ENCODE data around the gene GPR143. TPM values are rescaled to one million over a fixed set of nuclear protein-coding genes. Genes with fewer than 3 reads are reported as not detected.

GPR143 gene
- total and polyA plus RNA-seq, 2 of the 4 experiments (the other 2 are of a cell fraction), result 0.07 TPM; not detected in 1

DNA sequence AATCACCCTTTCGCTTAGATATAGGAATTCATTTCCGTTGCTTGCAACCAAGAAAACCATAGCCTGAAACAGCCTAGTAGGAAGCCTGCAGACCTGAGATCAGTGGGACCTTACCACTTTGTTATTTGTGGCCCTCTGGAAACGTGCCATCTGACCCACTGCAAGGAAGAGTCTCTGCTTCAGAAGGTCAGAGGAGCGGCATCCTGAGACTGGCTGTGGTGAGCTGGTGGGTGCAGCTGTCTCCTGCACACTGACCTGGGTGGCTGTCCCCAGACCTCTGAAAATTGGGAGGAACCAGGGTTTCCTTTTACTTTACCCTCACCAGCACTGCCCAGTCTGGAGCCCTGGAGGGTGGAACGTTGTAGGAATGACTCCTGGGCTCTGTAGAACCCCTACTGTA is 38.8 kb upstream of the GPR143 start:
- no peaks in the 10 kb centered on the region for H3K4me1 ChIP-seq (ENCODE audit: control insufficient read depth, insufficient read depth, low read length)
- no peaks in the 10 kb centered on the region for H3K27me3 ChIP-seq (ENCODE audit: control insufficient read depth, insufficient read depth, low read length)
- no peak overlapping the region for H2BK20ac ChIP-seq (ENCODE audit: low read depth, low read length)
- H4K5ac ChIP-seq (ENCODE audit: low read depth, low read length), result no peak overlapping the region
- CTCF ChIA-PET, result no interaction called here
- H3K4me3 ChIP-seq (ENCODE audit: insufficient read depth, low read depth, low read length), result no peak overlapping the region
- DNase-seq (no peak), ATAC-seq (ENCODE audit: low read depth) (no peak; the same call in 1 of the 2 replicates)
- H4K20me1 ChIP-seq (ENCODE audit: insufficient read depth, low read length), result no peaks in the 10 kb centered on the region
- TF ChIP-seq RCOR1 (IDR thresholded peaks at IDR 0.05; ENCODE audit: insufficient replicate concordance, low read length), result no peak
- TF ChIP-seq MAFK (IDR thresholded peaks at IDR 0.05; ENCODE audit: low read depth, low read length), result no peak
- no peak for TF ChIP-seq CEBPB (IDR thresholded peaks at IDR 0.05; ENCODE audit: low read depth, low read length)
- TF ChIP-seq POLR2A (IDR thresholded peaks at IDR 0.05; ENCODE audit: low read depth, low read length), result no peak
- TF ChIP-seq, protein P1, sequence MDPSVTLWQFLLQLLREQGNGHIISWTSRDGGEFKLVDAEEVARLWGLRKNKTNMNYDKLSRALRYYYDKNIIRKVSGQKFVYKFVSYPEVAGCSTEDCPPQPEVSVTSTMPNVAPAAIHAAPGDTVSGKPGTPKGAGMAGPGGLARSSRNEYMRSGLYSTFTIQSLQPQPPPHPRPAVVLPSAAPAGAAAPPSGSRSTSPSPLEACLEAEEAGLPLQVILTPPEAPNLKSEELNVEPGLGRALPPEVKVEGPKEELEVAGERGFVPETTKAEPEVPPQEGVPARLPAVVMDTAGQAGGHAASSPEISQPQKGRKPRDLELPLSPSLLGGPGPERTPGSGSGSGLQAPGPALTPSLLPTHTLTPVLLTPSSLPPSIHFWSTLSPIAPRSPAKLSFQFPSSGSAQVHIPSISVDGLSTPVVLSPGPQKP (IDR thresholded peaks at IDR 0.05; ENCODE audit: borderline replicate concordance, low read depth, low read length), result no peak
- no peak for TF ChIP-seq CTCF (conservative IDR thresholded peaks at IDR 0.05; ENCODE audit: low read depth, low read length)
- no peak for TF ChIP-seq MAZ (IDR thresholded peaks at IDR 0.05; ENCODE audit: borderline replicate concordance, low read depth, low read length)
- TF ChIP-seq, protein P2, sequence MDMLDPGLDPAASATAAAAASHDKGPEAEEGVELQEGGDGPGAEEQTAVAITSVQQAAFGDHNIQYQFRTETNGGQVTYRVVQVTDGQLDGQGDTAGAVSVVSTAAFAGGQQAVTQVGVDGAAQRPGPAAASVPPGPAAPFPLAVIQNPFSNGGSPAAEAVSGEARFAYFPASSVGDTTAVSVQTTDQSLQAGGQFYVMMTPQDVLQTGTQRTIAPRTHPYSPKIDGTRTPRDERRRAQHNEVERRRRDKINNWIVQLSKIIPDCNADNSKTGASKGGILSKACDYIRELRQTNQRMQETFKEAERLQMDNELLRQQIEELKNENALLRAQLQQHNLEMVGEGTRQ (IDR thresholded peaks at IDR 0.05; ENCODE audit: low read depth, low read length), result no peak
- no peak for TF ChIP-seq FOS (IDR thresholded peaks at IDR 0.05; ENCODE audit: low read depth, low read length)
- TF ChIP-seq BHLHE40 (IDR thresholded peaks at IDR 0.05; ENCODE audit: low read depth, low read length), result no peak
- no peak for TF ChIP-seq RFX5 (IDR thresholded peaks at IDR 0.05; ENCODE audit: low read depth, low read length)
- TF ChIP-seq CHD1 (IDR thresholded peaks at IDR 0.05; ENCODE audit: low read depth, low read length), result no peak
- TF ChIP-seq SMC3 (IDR thresholded peaks at IDR 0.05; ENCODE audit: low read depth, low read length), result no peak
- dilution Hi-C loops (cut with HindIII; ENCODE audit: low sequenced_read_pairs, unreplicated experiment), result no loop called here
- no peak overlapping the region for H3K4ac ChIP-seq (ENCODE audit: low read depth, low read length)
- H2AK9ac ChIP-seq (replicated peaks; ENCODE audit: low read depth, low read length, poor library complexity), result no peak overlapping the region
- no peak overlapping the region for H3K18ac ChIP-seq (ENCODE audit: low read depth, low read length)
- POLR2A ChIA-PET (ENCODE audit: unreplicated experiment), result no interaction called here
- WGBS, 2 experiments (ENCODE audit: extremely low coverage in 2 of 2, insufficient read length in 1 of 2), result 90% methylated on average over 2 of the region's 5 CpGs; no CpG with 5 or more reads in 1 of the 2 experiments
- H3K9me1 ChIP-seq (ENCODE audit: insufficient read depth, low read length), result no peaks in the 10 kb centered on the region
- H3K14ac ChIP-seq (replicated peaks; ENCODE audit: low read depth, low read length), result no peak overlapping the region
- H3K36me3 ChIP-seq (ENCODE audit: control insufficient read depth, insufficient read depth, low read length), result no peaks in the 10 kb centered on the region
- BruUV-seq (replicated peaks), result no TSS peak
- H3K79me1 ChIP-seq (ENCODE audit: low read depth in 1 of 2, low read length in 2 of 2), result no peaks in the 10 kb centered on the region
- in situ Hi-C loops (cut with MboI; ENCODE audit: low sequenced_read_pairs), result no loop called here
- peaks cover 7% of the 10 kb centered on the region for H3K9me3 ChIP-seq (ENCODE audit: control insufficient read depth, insufficient read depth, low read length)
- no peak overlapping the region for H3K4me2 ChIP-seq (ENCODE audit: low read depth, low read length)
- H3K27ac ChIP-seq (ENCODE audit: insufficient read depth, low read length), result no peak overlapping the region
- no peak overlapping the region for H3K9ac ChIP-seq (ENCODE audit: low read depth, low read length)
- no peak overlapping the region for H3K23ac ChIP-seq (ENCODE audit: low read depth, low read length)
- no peak overlapping the region for H4K8ac ChIP-seq (ENCODE audit: low read depth in 2 of 2, low read length in 2 of 2)
- H2BK15ac ChIP-seq (ENCODE audit: low read depth, low read length), result no peak overlapping the region
- H2BK5ac ChIP-seq (ENCODE audit: low read depth, low read length, poor library complexity, severe bottlenecking), result no peak overlapping the region
- no peak overlapping the region for H2AFZ ChIP-seq (replicated peaks; ENCODE audit: low read length, poor library complexity)
- no peak overlapping the region for H3K56ac ChIP-seq (ENCODE audit: extremely low read depth, insufficient read depth, low read length)
- no peak overlapping the region for H2BK120ac ChIP-seq (ENCODE audit: low read depth, low read length)
- H4K91ac ChIP-seq (ENCODE audit: insufficient read depth, low read depth, low read length), result no peak overlapping the region
- no peak overlapping the region for H2AK5ac ChIP-seq (ENCODE audit: low read depth, low read length)
- intact Hi-C loops (cut with micrococcal nuclease), result no loop called here
